HG03280 (cell line): ENCODE measurements around the gene DHRS3.

ENCODE experiments used
- ATAC-seq: cut with Tn5 transposase; IDR thresholded peaks from one replicate; pipeline ENCODE4 v1.9.1; 2021; ENCODE audit warnings: mild to moderate bottlenecking, moderate library complexity; ENCODE audit not compliant: unreplicated experiment

The DHRS3 gene

DNA sequence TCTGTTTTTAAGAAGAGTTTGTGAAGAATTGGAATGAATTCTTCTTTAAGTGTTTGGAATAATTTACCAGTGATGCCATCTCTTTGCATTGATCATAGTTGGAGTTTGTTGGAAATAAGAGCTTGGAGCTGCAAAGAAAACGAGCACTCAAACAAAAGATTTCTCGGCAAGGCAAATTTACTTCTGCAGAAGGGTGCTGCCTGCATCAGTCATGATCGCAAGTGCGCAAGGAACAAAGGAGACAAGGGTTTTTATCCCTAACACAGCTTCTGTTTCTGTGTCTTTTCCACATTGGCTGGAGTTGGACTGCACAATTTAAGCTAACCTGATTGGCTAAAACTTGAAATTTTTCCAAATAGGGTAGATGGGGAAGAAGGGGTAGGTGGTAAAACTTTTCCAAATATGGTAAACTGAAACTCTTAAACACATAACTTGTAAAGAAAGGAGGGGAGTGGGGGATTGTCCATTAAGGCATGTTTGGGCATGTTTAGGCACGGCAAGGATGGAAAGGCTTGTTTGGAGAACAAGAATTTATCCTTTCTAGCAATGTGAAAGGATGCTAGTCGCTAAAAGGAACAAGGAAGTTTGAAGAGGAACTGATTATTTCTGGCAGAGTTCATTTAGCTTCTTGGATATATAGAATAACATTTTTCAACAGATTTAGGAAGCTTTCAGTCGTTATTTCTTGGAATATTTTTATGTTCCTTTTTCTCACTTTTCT is 22.4 kb upstream of the DHRS3 start:
- ATAC-seq = no peak

DNA sequence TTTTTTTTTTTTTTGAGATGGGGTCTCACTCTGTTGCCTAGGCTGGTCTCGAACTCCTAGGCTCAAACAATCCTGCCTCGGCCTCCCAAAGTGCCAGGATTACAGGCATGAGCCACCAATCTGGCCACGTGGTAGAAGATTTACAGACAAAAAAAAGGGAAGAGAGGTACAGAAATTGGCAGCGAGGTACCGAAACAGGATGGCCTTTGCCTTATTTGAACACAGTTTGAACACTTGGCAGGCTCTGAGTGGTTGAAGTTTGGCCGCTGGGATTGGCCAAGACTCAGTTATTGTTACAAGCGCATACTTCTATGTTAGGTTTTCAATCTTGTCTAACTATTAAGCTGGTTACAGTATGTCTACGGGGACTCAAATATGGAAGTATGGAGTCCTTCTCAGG is 19.7 kb upstream of the DHRS3 start:
- no peak for ATAC-seq

DNA sequence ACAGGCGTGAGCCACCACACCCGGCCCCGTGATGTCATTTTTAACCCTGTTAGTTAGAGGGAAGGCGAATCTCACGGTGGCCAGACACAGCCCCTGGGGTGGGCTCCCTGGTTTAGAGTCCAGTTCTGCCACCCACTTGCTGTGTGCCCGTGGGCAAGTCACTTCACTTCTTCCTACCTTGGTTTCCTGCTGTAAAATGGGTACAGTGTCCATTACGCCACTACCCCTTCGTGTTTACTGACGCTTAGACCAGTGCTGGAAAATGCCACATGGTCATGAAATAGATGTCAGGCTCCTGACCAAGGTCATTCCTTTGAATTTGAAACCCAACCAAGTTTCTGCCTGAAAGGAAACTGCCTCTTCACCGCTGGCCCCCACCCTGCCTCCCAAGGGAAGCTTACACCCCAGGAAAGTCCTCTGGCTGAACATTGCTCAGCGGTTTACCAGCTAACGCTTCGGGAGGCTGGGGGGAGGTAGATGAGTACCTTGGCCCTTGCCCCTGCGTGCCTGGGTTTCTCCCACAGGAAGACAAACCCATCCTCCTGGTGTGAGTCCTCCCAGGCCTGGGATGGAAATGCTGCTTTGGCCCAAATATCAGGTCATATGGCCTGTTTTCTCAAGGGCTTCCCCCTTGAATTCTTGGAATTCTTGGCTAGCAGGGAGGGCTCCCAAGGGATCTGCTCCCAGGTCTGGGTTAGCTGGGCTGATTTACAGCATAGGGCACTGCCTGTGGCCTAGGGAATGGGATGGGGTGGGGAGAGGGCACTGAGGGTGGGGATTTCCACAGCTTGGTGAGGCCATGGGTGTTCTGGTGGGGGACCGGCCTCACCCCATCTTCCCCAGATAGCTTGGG is 18.3 kb upstream of the DHRS3 start:
- ATAC-seq = no peak

DNA sequence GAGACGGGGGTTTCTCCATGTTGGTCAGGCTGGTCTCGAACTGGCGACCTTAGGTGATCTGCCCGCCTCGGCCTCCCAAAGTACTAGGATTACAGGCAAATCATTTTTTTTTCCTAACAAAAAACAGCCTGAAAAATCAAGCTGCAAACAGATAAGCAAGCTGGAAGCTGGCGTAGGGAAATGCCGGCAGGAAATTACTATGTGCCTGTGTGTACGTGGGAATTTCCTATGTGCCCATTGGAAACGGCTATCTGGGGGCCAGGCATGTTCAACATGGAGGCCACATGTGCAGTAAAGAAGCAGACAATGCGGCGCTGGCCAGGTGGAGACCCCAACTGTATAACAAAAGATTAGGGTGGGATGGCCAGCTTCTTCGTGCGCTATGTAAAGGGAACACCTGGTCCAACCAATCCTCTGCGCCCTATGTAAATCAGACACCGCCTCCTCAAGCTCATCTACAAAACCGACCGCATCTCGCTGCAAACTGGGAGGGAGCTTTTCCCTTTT is 16.7 kb upstream of the DHRS3 start:
- no peak for ATAC-seq

DNA sequence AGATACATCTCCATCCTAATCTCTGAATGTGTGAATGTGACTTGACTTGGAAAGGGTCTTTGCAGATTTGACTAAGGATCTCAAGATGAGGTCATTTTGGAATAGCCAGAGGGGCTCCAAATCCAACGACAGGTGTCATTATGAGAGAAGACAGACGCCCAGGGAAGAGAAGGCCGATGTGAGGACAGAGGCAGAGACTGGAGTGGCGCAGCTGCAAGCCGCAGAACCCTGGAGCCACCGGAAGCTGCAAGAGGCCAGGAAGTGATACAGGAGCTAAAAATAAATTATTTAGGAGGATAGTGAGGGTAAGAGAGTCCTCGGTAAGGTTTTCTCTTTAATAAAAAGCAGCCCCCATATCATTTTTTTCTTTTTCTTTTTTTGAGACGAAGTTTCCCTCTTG is 16.1 kb upstream of the DHRS3 start:
- ATAC-seq = no peak

DNA sequence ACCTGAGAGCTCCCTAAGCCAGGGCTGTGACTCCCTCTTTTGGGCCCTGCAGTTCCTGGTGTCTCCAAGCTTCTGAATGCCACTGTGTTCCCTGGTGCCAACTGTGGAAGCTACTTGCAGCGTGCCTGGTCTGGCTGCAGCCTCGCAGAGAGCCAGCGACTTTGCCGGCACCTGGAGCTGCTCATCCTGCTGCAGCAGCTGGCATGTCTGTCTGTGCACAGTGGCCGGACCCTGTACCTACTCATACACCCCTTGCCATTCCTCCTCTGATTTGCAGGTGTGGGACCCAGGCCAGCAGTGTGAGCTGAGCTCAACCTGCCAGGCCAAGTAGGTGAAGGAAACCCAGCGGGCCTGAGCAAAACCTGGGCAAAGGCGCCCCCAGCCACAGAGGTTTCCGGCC is 13.6 kb upstream of the DHRS3 start:
- ATAC-seq = no peak

DNA sequence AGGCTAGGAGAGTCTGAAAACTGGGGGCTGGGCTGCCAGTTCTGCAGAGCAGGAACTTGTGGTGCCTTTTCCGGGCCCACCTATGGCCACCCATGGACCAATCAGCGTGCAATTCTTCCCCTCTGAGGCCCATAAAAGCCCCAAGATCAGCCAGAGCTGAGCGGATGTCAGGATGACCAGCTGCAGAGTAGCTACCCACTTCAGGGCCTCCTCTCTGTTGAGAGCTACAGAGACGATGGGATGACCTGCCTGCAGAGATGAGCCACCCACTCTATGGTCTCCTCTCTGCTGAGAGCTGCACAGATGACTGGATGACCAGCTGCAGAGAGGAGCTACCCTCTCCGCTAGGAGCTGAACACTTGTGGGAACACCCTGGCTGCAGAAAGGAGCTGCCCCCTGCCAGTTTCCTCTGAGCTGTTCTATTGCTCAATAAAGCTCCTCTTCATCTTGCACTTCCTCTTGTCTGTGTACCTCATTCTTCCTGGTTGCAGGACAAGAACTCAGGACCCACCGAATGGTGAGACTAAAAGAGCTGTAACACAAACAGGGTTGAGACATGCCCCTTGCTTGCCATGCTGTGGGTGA is 13.0 kb upstream of the DHRS3 start:
- ATAC-seq = no peak

DNA sequence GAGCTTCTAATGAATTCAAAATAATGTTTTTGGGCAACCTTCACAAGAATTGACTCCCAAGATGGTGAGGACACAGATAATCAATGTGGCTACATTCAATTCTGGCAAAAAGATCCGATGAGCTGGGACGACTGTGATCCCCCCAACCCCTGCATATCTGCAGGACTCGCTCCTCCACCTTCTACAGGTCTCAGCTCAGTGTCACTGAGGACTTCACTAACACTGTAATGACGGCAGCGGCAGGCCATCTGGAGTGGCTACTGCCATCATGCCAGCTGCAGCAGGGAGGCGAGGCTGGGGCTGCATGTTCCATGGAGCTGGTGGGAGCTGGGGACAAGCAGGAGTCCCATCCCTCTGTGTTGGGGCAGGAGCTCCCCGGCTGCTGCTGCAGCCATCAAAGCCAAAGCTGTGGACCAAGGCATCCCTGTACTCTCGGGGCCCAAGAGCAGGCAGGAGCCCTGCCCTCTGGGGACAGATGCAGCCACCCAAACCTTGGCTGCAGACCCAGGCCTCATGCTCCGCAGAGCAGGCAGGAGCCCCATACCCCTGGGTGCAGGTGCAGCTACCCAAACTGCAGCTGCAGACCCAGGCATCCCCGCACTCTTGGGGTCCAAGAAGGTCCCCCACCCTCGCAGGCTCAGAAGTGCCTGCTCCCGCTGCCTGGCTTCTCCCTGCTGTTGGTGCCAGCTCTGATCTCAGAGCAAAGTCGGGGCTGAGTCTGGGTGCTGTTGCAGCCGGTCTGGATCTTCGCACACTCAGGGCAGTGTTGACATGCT is 12.2 kb upstream of the DHRS3 start:
- no peak for ATAC-seq

DNA sequence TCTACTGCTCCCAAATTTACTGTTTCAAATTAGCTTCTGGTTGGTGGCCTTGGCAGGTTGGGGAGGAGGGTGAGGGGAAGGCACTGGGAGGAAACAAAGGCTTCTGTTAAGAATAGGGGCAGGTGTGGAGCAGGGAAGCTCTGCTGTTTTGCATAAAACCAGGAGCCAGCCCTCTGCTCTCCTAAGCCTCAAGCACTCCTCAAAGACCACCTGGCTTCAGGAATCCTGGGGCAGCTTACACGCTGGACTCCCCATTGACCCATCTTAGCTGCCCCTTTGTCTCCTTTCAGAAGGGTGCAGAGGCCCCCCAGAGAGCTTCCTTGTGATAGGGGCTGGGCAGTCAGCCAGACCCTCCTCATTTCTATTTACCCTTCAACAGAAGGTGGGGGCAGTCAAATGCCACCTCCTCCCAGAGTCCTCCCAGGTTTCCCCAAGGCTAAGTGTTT is 11.5 kb upstream of the DHRS3 start:
- no peak for ATAC-seq

DNA sequence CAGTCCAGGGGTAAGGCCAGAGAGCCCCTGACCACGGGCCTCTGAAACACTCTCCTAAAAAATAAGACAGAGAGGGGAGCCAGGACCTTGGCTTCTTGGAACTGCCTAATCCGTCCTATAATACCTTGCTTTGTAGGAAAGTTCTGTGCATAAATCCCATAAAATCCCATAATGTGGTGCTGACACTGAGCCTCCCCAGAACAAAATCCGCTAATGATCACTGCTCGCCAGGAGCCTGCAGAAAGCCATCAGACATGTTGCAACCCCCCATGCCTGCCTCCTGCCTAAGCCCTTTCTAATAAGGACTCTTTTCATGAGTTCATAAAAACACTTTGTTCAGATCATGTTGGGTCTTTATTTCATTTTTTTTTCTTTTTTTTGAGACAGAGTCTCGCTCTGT is 9.3 kb upstream of the DHRS3 start:
- ATAC-seq = no peak

DNA sequence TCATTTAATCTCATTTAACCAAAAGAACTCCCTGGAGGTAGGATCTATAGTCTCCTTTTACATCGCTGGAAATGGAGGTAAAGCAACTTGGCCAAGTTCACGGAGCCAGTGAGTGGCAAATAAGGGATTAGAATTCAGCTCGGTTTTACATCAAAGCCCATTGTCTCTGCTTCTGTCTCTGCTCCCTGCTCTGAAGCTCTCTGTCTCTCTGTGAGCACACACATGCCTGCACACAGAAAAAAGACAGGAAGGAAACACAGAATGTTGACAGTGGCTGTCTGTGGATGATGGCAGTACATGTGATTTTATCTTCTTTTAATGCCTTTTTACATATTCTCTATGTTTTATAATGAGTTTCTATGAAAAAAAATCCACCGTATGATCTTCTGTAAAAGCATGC is 8.9 kb upstream of the DHRS3 start:
- ATAC-seq = no peak

DNA sequence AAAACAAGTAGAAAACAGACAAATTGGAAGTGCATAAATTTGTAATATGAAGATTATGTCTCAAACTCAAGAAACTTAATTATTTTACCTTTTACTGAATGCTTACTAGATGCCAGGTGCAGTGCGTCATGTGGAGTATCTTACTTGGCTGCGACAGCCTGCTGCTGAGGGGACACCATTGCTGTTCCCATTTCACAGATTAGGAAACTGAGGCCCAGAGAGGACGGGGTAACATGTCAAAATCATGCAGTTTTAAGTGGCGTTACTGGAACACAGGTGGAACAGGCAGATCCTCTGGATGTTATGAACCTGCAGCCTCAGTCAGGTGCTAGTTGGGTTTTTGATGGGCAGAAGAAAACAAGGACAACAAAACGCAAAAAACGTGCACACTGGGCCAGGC is 7.3 kb upstream of the DHRS3 start:
- ATAC-seq = no peak

DNA sequence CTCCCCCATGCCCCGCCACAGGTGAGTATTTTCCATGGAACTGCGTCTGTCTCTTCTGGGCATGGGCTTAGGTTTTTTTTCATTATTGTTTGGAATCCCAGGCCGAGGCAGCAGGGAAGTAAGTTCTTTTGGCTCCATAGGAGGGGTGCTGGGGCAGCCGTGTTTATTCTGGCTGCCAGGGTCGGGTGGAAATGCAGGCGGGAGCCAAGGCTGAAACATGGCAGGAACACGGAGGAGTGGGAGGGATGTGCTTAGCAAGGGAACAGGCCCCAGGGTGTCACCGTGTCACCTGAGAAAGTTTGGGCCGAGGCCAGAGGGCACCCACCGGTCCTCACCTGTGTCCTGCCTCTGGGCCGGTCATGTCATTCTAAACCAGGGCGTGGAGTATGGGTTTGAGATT is 4.5 kb upstream of the DHRS3 start:
- ATAC-seq = no peak

DNA sequence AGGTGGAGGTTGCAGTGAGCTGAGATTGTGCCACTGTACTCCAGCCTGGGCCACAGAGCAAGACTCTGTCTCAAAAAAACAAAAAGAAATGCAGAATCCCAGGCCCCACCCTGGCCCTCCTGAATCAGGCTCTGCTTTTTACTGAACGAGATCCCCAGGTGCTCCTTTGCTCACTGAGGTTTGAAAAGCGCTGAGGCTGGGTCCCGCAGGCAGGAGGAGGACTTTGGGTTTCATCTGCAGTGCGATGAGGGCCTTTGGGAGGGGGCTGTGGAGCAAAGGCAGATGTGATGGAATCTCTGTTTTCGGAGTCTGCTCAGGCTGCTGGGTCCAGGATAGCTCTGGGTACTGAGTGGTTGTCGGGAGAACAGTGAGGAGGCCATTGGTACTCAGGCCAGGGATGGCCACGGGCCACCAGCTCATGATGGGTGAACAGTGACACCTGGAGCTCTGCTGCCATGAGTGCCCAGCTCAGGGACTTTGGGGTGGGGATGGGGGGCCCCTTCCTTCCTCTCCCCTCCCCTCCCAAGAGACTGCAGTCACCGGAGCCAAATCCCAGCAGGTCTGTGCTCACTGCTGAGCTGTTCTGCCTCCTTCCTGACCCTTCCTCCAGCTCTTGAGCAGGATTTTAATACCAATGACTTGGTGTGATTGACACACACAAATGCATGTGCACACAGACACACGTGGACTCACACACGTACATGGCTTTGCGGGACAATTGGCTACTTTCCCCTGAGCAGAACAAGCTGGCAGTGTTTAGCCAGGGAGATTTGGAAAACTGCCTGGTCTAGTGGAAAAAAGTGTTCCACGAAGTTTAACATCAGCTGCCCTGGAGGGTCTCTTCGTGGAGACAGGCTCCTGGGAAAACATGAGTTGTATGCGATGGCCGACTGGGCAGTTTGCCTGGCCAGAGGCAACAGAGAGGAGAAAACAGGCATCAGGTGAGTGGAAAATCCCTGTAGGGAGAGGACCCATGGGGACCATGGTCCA is 3.6 kb upstream of the DHRS3 start:
- ATAC-seq = no peak

DNA sequence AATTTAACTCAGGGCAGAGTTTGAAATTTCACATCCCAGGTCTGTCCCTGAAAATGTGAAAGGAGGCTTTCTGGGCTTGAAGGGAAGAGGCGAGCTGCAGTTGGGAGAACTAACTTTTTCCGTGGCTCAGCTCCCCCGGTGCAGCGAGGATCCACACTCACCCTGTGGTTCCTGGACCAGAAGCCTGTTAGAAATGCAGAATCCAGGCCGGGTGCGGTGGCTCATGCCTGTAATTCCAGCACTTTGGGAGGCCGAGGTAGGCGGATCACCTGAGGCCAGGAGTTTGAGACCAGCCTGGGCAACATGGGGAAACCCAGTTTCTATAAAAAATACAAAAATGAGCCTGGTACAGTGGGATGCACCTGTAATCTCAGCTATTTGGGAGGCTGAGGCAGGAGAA is 2.9 kb upstream of the DHRS3 start:
- no peak for ATAC-seq

DNA sequence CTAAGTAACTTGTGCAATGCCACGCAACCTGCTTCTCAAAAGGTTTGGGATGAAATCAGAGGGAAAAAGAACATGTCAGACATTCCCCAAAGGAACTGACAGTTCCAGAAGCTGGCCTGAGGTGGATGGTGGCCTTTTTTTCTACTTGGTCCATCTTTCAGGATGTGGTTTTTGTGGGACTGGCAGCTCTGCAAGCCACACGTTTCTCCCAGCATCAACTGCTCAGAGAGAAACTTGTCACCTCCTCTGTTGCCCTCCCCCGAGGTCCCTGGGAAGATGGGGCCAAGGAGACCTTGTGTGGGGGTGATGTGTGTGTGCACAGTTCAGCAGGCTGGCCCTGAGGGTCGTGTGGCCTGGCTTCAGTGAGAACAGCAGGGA is 2.5 kb upstream of the DHRS3 start:
- no peak for ATAC-seq

DNA sequence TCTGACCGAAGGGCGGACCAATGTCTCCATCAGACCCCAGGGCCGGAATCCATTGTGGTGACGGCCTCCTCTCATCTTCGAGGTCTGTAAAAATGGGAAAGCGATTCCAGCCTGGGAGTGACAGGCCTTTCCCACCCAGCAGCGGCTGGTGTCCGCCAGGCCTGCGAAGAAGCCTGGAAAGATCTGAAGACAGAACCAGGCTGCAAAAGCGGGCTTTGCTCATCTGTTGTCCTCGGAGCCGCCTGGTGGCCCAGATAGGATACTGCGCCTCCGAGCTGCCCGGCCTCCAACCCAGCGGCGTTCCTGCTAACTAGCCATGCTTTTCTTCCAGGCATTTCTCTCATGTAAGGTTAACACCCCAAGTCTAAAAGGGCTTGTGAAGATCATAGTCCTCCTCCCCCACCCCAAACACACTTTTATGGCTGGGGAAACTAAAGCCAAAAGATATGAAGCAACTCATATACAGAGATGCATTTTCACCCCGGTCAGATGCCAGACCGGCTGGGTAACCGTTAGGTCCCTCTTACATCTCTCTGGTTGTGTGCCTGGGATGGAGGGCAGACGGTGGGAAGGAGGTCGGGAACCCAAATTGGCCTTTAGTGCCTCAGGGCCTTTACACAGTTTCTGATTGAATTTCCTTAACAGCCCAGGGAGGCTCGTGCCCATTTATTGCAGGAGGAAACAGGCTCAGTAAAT is 1.9 kb upstream of the DHRS3 start:
- peak; percentile 56 for ATAC-seq

DNA sequence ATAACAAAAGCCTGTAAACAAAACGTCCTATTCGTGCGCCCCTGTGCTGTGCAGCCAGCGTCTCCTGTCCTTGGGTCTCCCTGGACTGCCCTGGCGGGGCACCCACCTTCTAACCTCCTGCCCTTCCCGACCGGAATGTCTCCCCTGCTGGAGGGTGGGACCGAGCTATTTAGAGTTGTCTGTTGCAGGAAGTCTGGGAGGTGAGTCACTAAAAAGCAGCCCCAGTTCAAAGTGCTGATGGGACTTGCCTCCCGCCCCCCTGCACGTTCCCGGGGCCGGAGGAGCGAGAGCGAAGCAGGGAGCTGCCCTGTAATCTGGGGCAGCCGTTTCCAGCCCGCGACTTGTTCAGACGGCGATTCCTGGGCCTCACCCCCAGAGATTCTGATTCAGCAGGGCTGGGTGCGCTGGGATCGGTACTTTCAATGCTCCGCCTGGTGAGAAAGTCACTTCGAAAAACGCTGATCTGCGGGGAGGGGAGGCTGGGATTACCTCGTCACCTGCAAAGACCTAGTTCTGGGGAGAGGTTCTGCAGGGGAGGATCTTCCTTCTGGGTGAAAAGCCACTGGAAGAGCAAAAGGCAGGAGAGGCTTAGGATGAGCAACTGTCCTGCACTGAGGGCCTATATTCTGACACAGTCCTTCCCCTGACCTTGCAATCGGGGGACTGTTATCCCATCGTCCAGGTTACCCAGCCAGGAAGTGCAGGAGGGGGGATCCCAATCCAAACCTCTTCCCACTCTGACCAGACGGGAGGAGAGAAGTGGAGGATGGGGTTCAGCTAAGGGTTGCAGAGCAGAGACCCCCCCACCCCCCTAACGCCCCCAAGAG is 1.2 kb upstream of the DHRS3 start:
- no peak for ATAC-seq

DNA sequence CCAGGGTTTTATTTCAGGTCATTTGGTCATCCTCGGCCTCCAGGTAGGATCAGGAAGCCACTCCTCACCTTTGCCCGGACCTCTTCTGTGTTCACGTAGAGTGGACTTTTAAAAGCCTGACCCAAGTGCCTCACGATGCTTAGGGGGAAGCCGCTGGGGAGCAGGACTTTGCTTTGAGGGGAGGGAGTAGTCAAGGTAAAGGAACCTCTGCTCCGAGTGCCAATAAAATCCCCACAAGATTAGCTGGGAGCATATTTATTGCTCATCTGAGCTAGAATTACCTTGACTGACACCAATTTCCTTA is 603 bp upstream of the DHRS3 start:
- ATAC-seq = no peak
